ENCODE results near the gene FGF6.

Gene FGF6

DNA sequence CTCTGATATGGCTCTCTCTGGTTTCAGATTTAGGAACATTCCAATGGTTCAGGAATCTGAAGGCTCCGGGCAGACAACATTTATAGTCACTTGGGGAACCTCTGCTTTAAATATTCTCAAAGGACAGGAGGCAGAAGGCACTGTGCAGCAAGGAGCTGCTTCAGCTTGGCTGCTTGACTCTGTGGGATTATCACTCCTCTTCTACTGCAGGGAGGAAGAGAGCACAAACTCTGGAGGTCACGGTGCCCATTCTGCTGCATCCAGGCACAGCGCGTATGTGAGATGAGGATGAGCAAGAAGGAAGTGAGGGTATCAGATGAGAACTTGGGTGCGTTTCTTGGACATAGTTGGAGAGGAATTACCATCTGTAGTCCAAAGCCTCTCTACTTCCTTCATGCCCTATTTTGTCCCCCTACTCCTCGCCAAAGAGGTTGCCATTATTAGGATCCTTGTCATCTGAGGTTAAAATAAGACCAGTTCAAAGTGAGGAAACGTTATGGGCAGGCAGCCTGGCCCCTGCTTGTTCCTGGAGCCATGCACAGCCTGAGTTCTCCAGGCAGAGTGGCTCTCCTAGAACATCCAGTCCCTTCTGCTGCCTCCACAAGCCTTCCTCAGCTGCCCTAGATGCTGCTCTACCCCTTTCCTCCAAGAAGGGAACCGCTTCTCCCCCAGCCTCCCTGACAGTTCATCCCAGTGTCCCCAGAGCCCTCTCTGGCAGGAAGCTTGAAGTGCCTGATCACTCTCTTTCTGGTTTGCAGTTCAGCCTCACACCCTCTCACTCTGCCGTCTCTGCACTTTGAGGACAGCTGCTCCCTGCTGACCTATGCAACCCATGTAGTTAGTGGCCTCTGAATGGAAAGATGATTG is 12.5 kb downstream of the FGF6 start:
- DNase-seq (ENCODE audit: low read depth), result no peak
- Histone ChIP-seq H3K27me3 (replicated peaks; ENCODE audit: control insufficient read depth, insufficient read depth, low read length) (peaks cover 27% of the 10 kb centered on the region), H3K4me1 (ENCODE audit: control insufficient read depth, insufficient read depth, low read length) (no peaks in the 10 kb centered on the region), H3K4me3 (ENCODE audit: low read length) (no peak overlapping the region), H3K9ac (ENCODE audit: low read length) (no peak overlapping the region), H3K36me3 (ENCODE audit: control insufficient read depth, insufficient read depth, low read length, severe bottlenecking) (no peaks in the 10 kb centered on the region), H3K9me3 (ENCODE audit: control insufficient read depth, low read length) (peaks cover 4% of the 10 kb centered on the region)

DNA sequence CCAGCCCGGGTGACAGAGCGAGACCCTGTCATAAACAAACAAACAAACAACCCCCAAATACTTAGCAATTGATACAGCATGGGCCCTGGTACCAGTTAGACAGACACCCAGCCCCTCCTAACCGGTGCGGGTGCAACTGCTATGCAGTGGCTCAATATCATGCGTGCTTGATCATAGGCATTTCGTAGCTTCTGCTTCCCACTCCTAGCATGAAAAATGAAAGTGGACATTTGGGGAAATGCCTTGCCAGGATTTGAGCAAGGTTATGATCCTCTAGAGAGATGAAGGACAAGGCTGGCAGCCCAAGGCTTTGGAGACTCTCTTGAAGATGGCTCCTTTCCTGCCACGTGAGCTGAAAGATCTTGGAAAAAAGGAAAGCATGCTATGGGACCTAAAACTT is 13.7 kb downstream of the FGF6 start:
- H3K9me3 ChIP-seq (ENCODE audit: control insufficient read depth, low read length), result peaks cover 4% of the 10 kb centered on the region
- peaks cover 27% of the 10 kb centered on the region for H3K27me3 ChIP-seq (replicated peaks; ENCODE audit: control insufficient read depth, insufficient read depth, low read length)
- H3K4me3 ChIP-seq (ENCODE audit: low read length), result no peak overlapping the region
- no peak for DNase-seq (ENCODE audit: low read depth)
- no peaks in the 10 kb centered on the region for H3K36me3 ChIP-seq (ENCODE audit: control insufficient read depth, insufficient read depth, low read length, severe bottlenecking)
- H3K9ac ChIP-seq (ENCODE audit: low read length), result no peak overlapping the region
- H3K4me1 ChIP-seq (ENCODE audit: control insufficient read depth, insufficient read depth, low read length), result no peaks in the 10 kb centered on the region

DNA sequence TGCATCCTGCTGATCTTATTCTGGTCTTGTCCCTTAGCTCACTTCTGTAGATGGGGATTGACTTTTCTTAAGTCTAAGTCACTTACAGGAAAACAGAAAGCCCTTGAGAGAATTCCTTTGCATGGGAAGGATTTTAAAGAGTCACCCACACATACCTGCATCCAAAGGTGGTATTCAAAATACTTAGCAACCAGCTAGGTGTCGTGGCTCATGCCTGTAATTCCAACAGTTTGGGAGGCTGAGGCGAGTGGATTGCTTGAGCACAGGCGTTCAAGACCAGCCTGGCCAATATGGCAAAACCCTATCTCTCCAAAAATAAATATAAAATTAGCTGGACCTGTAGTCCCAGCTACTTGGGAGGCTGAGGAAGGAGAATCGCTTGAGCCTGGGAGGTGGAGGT is 14.2 kb downstream of the FGF6 start:
- DNase-seq (ENCODE audit: low read depth), result no peak

DNA sequence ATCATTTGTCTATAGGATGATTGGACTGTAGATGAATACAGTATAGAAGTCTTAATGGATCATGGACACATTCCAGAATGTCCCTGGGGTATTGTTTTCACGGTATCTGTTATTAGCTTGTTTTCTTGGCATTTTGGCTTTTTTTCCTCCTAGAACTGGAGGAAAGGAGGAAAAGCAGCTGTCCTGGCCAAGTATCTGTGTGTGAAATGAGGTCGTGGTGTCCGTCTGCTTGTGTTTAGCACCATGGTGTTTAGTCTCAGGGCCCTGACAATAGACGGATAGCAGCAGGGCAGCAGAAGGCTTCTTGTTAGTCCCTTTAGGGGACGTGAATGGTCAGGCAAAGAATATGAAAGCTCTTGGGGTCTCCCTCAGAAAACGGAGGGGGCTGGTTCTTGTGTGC is 21.2 kb downstream of the FGF6 start:
- H3K9me3 ChIP-seq (ENCODE audit: control insufficient read depth, low read length), result peaks cover 4% of the 10 kb centered on the region
- no peak for DNase-seq (ENCODE audit: low read depth)
- H3K4me3 ChIP-seq (ENCODE audit: low read length), result no peak overlapping the region
- H3K27me3 ChIP-seq (replicated peaks; ENCODE audit: control insufficient read depth, insufficient read depth, low read length), result peaks cover 26% of the 10 kb centered on the region
- no peaks in the 10 kb centered on the region for H3K4me1 ChIP-seq (ENCODE audit: control insufficient read depth, insufficient read depth, low read length)
- H3K9ac ChIP-seq (ENCODE audit: low read length), result no peak overlapping the region
- no peaks in the 10 kb centered on the region for H3K36me3 ChIP-seq (ENCODE audit: control insufficient read depth, insufficient read depth, low read length, severe bottlenecking)

More for the DNA sequence above, 14.2 kb downstream of the FGF6 start:
- Histone ChIP-seq H3K9me3 (ENCODE audit: control insufficient read depth, low read length) (peaks cover 4% of the 10 kb centered on the region), H3K27me3 (replicated peaks; ENCODE audit: control insufficient read depth, insufficient read depth, low read length) (peaks cover 24% of the 10 kb centered on the region), H3K9ac (ENCODE audit: low read length) (no peak overlapping the region), H3K4me3 (ENCODE audit: low read length) (no peak overlapping the region), H3K4me1 (ENCODE audit: control insufficient read depth, insufficient read depth, low read length) (no peaks in the 10 kb centered on the region), H3K36me3 (ENCODE audit: control insufficient read depth, insufficient read depth, low read length, severe bottlenecking) (no peaks in the 10 kb centered on the region)

DNA sequence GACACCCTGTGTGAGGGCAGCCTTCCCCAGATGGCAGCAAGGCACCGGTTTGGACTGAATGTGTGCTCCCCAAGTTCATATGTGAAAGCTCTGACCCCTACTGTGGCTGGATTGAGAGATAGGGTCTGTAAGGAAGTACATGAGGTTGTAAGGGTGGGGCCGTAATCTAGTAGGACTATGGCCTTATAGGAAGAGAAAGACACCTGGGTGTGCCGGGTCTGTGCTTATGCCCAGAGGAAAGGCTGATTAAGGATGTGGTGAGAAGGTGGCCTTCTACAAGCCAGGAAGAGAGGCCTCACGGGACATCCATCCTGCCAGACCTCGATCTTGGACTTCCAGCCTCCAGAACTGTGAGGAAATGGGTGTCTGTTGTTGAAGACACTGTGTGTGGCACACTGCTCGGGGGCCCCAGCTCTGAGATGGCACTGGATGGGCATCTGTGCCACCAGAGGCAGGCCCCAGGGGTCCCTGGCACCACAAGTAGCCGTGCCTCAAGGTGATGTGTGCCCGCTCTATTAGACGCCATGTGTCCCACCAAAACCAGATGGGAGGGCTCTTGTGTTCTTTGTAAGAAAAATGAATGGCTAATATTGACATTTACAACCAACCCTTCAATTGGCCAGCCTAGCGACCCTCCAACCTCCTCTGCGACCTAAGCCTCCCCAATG is 22.0 kb downstream of the FGF6 start:
- H3K27me3 ChIP-seq (replicated peaks; ENCODE audit: control insufficient read depth, insufficient read depth, low read length), result peaks cover 28% of the 10 kb centered on the region
- no peaks in the 10 kb centered on the region for H3K4me1 ChIP-seq (ENCODE audit: control insufficient read depth, insufficient read depth, low read length)
- peaks cover 4% of the 10 kb centered on the region for H3K9me3 ChIP-seq (ENCODE audit: control insufficient read depth, low read length)
- H3K4me3 ChIP-seq (ENCODE audit: low read length), result no peak overlapping the region
- no peak overlapping the region for H3K9ac ChIP-seq (ENCODE audit: low read length)
- no peak for DNase-seq (ENCODE audit: low read depth)
- H3K36me3 ChIP-seq (ENCODE audit: control insufficient read depth, insufficient read depth, low read length, severe bottlenecking), result no peaks in the 10 kb centered on the region

DNA sequence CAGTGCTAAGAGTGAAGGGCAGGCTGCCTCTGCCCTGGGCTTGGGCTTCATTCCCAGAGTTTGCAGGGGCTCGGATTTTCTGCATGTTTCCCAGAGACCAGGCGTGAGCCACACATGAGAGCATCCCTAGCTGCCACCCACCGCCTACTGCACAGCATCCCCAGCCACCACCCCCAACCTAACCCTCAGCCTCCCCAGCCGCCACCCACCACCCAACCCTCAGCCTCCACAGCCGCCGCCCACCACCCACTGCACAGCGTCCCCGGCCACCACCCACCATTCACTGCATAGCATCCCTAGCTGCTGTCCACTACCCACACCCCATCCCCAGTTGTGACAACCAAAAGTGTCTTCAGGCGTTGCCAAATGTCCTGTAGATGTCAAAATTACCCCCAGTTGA is 22.6 kb downstream of the FGF6 start:
- Histone ChIP-seq H3K4me1 (ENCODE audit: control insufficient read depth, insufficient read depth, low read length) (no peaks in the 10 kb centered on the region), H3K9me3 (ENCODE audit: control insufficient read depth, low read length) (no peaks in the 10 kb centered on the region), H3K27me3 (replicated peaks; ENCODE audit: control insufficient read depth, insufficient read depth, low read length) (peaks cover 29% of the 10 kb centered on the region), H3K9ac (ENCODE audit: low read length) (no peak overlapping the region), H3K4me3 (ENCODE audit: low read length) (no peak overlapping the region), H3K36me3 (ENCODE audit: control insufficient read depth, insufficient read depth, low read length, severe bottlenecking) (no peaks in the 10 kb centered on the region)
- DNase-seq (ENCODE audit: low read depth), result no peak

DNA sequence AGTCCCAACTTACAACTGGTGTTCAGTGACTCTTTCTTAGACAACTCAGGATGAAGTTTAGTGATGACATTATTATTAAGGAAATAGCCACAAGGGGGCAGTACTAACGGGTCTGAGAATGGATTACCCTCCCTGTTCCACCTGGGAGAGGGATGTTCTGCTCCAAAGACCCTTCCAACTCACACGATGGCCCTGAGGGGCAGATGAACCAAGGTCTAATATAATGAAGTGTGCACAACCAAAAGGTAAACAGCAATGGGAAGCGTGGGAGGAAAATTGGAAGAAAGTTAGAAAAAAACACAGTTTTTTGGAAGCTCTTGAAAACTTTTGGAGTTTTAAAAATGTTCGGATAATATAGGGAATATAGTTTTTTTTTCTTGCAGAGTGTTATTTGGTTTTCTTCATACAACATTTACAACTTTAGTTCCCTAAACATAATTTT is 24.0 kb downstream of the FGF6 start:
- peak; percentile 76 for DNase-seq (ENCODE audit: low read depth)
- H3K4me3 ChIP-seq (ENCODE audit: low read length), result no peak overlapping the region
- no peak overlapping the region for H3K9ac ChIP-seq (ENCODE audit: low read length)
- peaks cover 42% of the 10 kb centered on the region for H3K27me3 ChIP-seq (replicated peaks; ENCODE audit: control insufficient read depth, insufficient read depth, low read length)
- H3K36me3 ChIP-seq (ENCODE audit: control insufficient read depth, insufficient read depth, low read length, severe bottlenecking), result no peaks in the 10 kb centered on the region
- H3K4me1 ChIP-seq (ENCODE audit: control insufficient read depth, insufficient read depth, low read length), result no peaks in the 10 kb centered on the region
- H3K9me3 ChIP-seq (ENCODE audit: control insufficient read depth, low read length), result no peaks in the 10 kb centered on the region

DNA sequence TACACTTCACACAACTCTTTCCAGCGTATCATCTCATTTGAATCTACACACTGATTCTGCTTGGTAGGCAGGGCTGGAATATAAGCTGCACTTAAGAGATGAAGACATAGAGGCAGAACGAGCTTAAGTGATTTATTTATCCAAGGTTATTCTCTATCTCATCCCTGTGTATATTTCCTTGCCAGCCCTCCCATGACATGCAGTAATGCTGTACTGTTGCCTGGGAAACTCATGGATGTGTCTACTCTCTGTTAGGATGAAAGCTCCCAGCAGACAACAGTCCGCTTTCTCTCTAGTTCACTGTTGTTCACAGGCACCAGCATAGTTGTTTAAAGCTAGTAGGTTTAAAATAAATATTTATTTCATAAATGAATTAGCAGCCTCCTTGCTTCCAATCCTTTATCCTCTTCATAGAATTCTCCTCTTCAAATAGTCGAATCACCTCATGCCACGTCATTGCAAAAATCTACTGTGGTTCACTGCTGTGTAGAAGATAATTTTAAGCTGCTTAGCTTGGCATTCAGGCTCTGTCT is 25.4 kb downstream of the FGF6 start:
- no peaks in the 10 kb centered on the region for H3K4me1 ChIP-seq (ENCODE audit: control insufficient read depth, insufficient read depth, low read length)
- no peak for DNase-seq (ENCODE audit: low read depth)
- H3K4me3 ChIP-seq (ENCODE audit: low read length), result no peak overlapping the region
- H3K27me3 ChIP-seq (replicated peaks; ENCODE audit: control insufficient read depth, insufficient read depth, low read length), result peaks cover 52% of the 10 kb centered on the region
- no peaks in the 10 kb centered on the region for H3K9me3 ChIP-seq (ENCODE audit: control insufficient read depth, low read length)
- no peaks in the 10 kb centered on the region for H3K36me3 ChIP-seq (ENCODE audit: control insufficient read depth, insufficient read depth, low read length, severe bottlenecking)
- no peak overlapping the region for H3K9ac ChIP-seq (ENCODE audit: low read length)

DNA sequence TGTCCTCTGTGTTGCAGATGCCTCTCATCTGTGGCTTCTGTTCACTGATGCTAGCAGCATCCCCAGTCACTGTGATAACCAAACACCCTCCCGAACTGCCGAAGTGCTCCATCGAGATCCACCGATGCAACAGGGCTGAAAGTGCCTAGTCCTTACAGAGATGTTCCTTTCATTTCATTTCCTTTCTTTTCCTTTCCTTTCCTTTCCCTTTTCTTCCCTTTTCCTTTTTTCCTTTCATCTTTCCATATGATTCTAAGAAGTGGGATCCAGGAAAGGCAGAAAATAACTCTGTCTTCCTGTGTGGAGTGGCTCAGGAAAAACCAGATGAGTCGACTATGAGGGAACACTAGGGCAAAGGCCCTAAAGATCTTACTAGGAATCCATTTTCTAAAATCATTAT is 26.7 kb downstream of the FGF6 start:
- Histone ChIP-seq H3K9ac (ENCODE audit: low read length) (no peak overlapping the region), H3K9me3 (ENCODE audit: control insufficient read depth, low read length) (no peaks in the 10 kb centered on the region), H3K4me1 (ENCODE audit: control insufficient read depth, insufficient read depth, low read length) (no peaks in the 10 kb centered on the region), H3K27me3 (replicated peaks; ENCODE audit: control insufficient read depth, insufficient read depth, low read length) (peaks cover 54% of the 10 kb centered on the region), H3K36me3 (ENCODE audit: control insufficient read depth, insufficient read depth, low read length, severe bottlenecking) (no peaks in the 10 kb centered on the region), H3K4me3 (ENCODE audit: low read length) (no peak overlapping the region)
- no peak for DNase-seq (ENCODE audit: low read depth)

DNA sequence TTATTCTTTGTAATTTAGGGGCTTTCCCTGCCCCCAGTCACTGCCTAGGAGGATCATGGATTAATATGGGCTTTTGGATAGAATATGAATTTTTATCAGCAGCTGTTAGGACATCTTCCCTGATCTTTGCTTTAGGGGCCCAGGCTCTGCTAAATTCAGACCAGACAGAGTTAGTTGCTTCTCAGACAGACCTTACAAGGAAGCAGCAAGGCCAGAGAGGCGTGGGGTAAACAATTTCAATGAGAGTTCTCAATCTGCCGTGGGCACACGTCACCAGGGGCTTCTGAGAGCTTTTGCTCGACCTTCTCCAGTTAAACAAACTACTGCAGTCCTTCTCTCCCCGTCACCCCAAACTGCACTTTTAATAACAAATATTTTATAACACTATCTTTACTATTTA is 27.7 kb downstream of the FGF6 start:
- Histone ChIP-seq H3K36me3 (ENCODE audit: control insufficient read depth, insufficient read depth, low read length, severe bottlenecking) (no peaks in the 10 kb centered on the region), H3K9me3 (ENCODE audit: control insufficient read depth, low read length) (no peaks in the 10 kb centered on the region), H3K9ac (ENCODE audit: low read length) (no peak overlapping the region), H3K4me1 (ENCODE audit: control insufficient read depth, insufficient read depth, low read length) (no peaks in the 10 kb centered on the region), H3K4me3 (ENCODE audit: low read length) (no peak overlapping the region), H3K27me3 (replicated peaks; ENCODE audit: control insufficient read depth, insufficient read depth, low read length) (peaks cover 56% of the 10 kb centered on the region)
- DNase-seq (ENCODE audit: low read depth), result no peak

DNA sequence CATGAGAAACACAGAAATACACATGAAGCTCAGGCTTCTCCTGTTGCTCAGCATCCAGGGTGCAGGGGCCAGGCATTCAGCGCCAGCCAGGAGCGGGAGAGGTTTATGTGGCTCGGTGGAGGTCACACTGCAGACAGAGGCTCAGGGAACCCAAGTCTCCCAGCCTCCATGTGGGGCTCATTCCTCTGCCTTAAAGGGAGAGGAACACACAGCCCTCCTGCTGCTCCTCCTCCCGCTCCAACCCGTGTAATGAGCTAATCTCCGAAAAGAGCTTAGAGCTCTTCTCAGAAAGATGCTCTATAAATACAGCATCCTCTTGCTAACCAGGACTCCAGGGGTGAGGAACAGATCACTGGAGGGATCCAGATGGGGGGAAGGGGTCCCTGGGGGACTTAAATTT is 28.2 kb downstream of the FGF6 start:
- Histone ChIP-seq H3K4me3 (ENCODE audit: low read length) (no peak overlapping the region), H3K27me3 (replicated peaks; ENCODE audit: control insufficient read depth, insufficient read depth, low read length) (peaks cover 60% of the 10 kb centered on the region), H3K4me1 (ENCODE audit: control insufficient read depth, insufficient read depth, low read length) (no peaks in the 10 kb centered on the region), H3K9ac (ENCODE audit: low read length) (no peak overlapping the region), H3K9me3 (ENCODE audit: control insufficient read depth, low read length) (no peaks in the 10 kb centered on the region), H3K36me3 (ENCODE audit: control insufficient read depth, insufficient read depth, low read length, severe bottlenecking) (no peaks in the 10 kb centered on the region)
- no peak for DNase-seq (ENCODE audit: low read depth)
